ENCODE results near the gene COMMD9. TPM values are rescaled to one million over a fixed set of nuclear protein-coding genes. Genes with fewer than 3 reads are reported as not detected.
"Not testable (repeated sequence)": the region's sequence is repeated elsewhere in the genome, so short reads cannot be mapped to it uniquely, and the experiment has no call there.

COMMD9 gene
- 10 to 100 TPM in 11 of 12 donors, not detected in 1; 53.8 to 78.7 (median 58.2) TPM for polyA plus RNA-seq (ENCODE audit: insufficient read length in 12 of 12)
- long read RNA-seq, donor 1, transcript COMMD9-201 (6 exons, 2,954 nt): major isoform, 18 of 21 reads
- long read RNA-seq, donor 1, partial matches to known transcripts: 0 of 21 reads
- long read RNA-seq, donor 1, other reads (novel, unspliced or antisense): 0 of 21 reads
- long read RNA-seq, donor 2, transcript COMMD9-201 (6 exons, 2,954 nt): major isoform, 19 of 19 reads
- long read RNA-seq, donor 2, partial matches to known transcripts: 0 of 19 reads
- long read RNA-seq, donor 2, other reads (novel, unspliced or antisense): 0 of 19 reads
- long read RNA-seq, donor 3, transcript COMMD9-201 (6 exons, 2,954 nt): major isoform, 7 of 7 reads
- long read RNA-seq, donor 3, partial matches to known transcripts: 0 of 7 reads
- long read RNA-seq, donor 3, other reads (novel, unspliced or antisense): 0 of 7 reads
- long read RNA-seq, donor 4, transcript COMMD9-201 (6 exons, 2,954 nt): major isoform, 8 of 9 reads
- long read RNA-seq, donor 4, partial matches to known transcripts: 0 of 9 reads
- long read RNA-seq, donor 4, other reads (novel, unspliced or antisense): 0 of 9 reads
- long read RNA-seq, donor 5: 0 reads
- long read RNA-seq, donor 6, transcript COMMD9-201 (6 exons, 2,954 nt): major isoform, 7 of 9 reads
- long read RNA-seq, donor 6, partial matches to known transcripts: 0 of 9 reads
- long read RNA-seq, donor 6, other reads (novel, unspliced or antisense): 0 of 9 reads
- long read RNA-seq, donor 7, transcript COMMD9-201 (6 exons, 2,954 nt): major isoform, 14 of 15 reads
- long read RNA-seq, donor 7, partial matches to known transcripts: 0 of 15 reads
- long read RNA-seq, donor 7, other reads (novel, unspliced or antisense): 0 of 15 reads
- long read RNA-seq, donor 8, transcript COMMD9-201 (6 exons, 2,954 nt): major isoform, 28 of 31 reads
- long read RNA-seq, donor 8, partial matches to known transcripts: 0 of 31 reads
- long read RNA-seq, donor 8, other reads (novel, unspliced or antisense): 0 of 31 reads
- long read RNA-seq, donor 9, transcript COMMD9-201 (6 exons, 2,954 nt): major isoform, 15 of 16 reads
- long read RNA-seq, donor 9, partial matches to known transcripts: 0 of 16 reads
- long read RNA-seq, donor 9, other reads (novel, unspliced or antisense): 0 of 16 reads
- long read RNA-seq, donor 10, transcript COMMD9-201 (6 exons, 2,954 nt): major isoform, 17 of 19 reads
- long read RNA-seq, donor 10, partial matches to known transcripts: 0 of 19 reads
- long read RNA-seq, donor 10, other reads (novel, unspliced or antisense): 0 of 19 reads
- long read RNA-seq, donor 11, transcript COMMD9-201 (6 exons, 2,954 nt): major isoform, 16 of 16 reads
- long read RNA-seq, donor 11, partial matches to known transcripts: 0 of 16 reads
- long read RNA-seq, donor 11, other reads (novel, unspliced or antisense): 0 of 16 reads

- peak; percentile 91 for DNase-seq
Observed at GRCh38 chr11:36289226-36289852, at the start of gene COMMD9. TSS of gene COMMD9 (minus strand) at chr11:36289424. CDS start at chr11:36289412, 12 bp downstream.

GRCh38 chr11:36333897-36334296 lies 44.7 kb upstream of the COMMD9 start:
- no peak for DNase-seq

- DNase-seq: no peak
Observed at GRCh38 chr11:36333468-36333867, 44.2 kb upstream of the COMMD9 start.

GRCh38 chr11:36330411-36330810 lies 41.2 kb upstream of the COMMD9 start:
- DNase-seq: no peak

- no peak for DNase-seq
Observed at GRCh38 chr11:36328966-36329673, 39.9 kb upstream of the COMMD9 start.

- no peak for DNase-seq
Observed at GRCh38 chr11:36326524-36327419, 37.5 kb upstream of the COMMD9 start.

- not testable (repeated sequence) for DNase-seq
Observed at GRCh38 chr11:36325403-36325802, 36.2 kb upstream of the COMMD9 start.

- DNase-seq: not testable (repeated sequence)
Observed at GRCh38 chr11:36324956-36325355, 35.7 kb upstream of the COMMD9 start.

GRCh38 chr11:36317992-36318391 lies 28.8 kb upstream of the COMMD9 start:
- no peak for DNase-seq

- no peak for DNase-seq
Observed at GRCh38 chr11:36316049-36316448, 26.8 kb upstream of the COMMD9 start.

- no peak for DNase-seq
Observed at GRCh38 chr11:36314434-36314767, 25.2 kb upstream of the COMMD9 start.

- DNase-seq: no peak
Observed at GRCh38 chr11:36313750-36314433, 24.7 kb upstream of the COMMD9 start.

GRCh38 chr11:36312611-36313472 lies 23.6 kb upstream of the COMMD9 start:
- peak; percentile 45 for DNase-seq

GRCh38 chr11:36311926-36312595 lies 22.8 kb upstream of the COMMD9 start:
- no peak for DNase-seq

- no peak for DNase-seq
Observed at GRCh38 chr11:36309779-36310178, 20.6 kb upstream of the COMMD9 start.

- no peak for DNase-seq
Observed at GRCh38 chr11:36308577-36308976, 19.4 kb upstream of the COMMD9 start.

GRCh38 chr11:36306888-36307287 lies 17.7 kb upstream of the COMMD9 start:
- DNase-seq: no peak
